ENCODE measurements around the gene UTS2R. TPM values are rescaled to one million over a fixed set of nuclear protein-coding genes. Genes with fewer than 3 reads are reported as not detected.
"Not testable (repeated sequence)": the region's sequence is repeated elsewhere in the genome, so short reads cannot be mapped to it uniquely, and the experiment has no call there.

The UTS2R gene
- total and polyA plus RNA-seq, 4 donors: not detected

- Histone ChIP-seq H3K4me3 (ENCODE audit: low read length in 2 of 2) (peak overlapping the region in 1 of 2 donors; percentile 1), H3K9me3 (ENCODE audit: control insufficient read depth, low read length) (no peaks in the 10 kb centered on the region), H3K27ac (ENCODE audit: low read depth in 1 of 2, low read length in 2 of 2) (no peak overlapping the region), H3K4me1 (ENCODE audit: control insufficient read depth in 1 of 2, insufficient read depth in 2 of 2, low read length in 2 of 2) (no peaks in the 10 kb centered on the region), H3K36me3 (ENCODE audit: control insufficient read depth in 1 of 2, insufficient read depth in 2 of 2, low read length in 1 of 2) (no peaks in the 10 kb centered on the region), H3K27me3 (ENCODE audit: control insufficient read depth in 1 of 2, insufficient read depth in 2 of 2, low read length in 1 of 2) (no peaks in the 10 kb centered on the region)
- ATAC-seq (ENCODE audit: low FRiP score) (peak; percentile 8), DNase-seq (no peak)
- WGBS, 2 donors: 36 to 39% methylated on average over 38 of the region's 38 CpGs
- intact Hi-C loops (cut with DNase I): no loop called here
These were observed 863 bp upstream of the UTS2R start for GRCh38 chr17:82370471-82371332.

GRCh38 chr17:82372249-82373071, 895 bp downstream of the UTS2R start:
- H3K4me3 ChIP-seq (ENCODE audit: low read length in 2 of 2): no peak overlapping the region
- H3K36me3 ChIP-seq (ENCODE audit: control insufficient read depth in 1 of 2, insufficient read depth in 2 of 2, low read length in 1 of 2): no peaks in the 10 kb centered on the region
- H3K9me3 ChIP-seq (ENCODE audit: control insufficient read depth, low read length): no peaks in the 10 kb centered on the region
- H3K27ac ChIP-seq (ENCODE audit: low read depth in 1 of 2, low read length in 2 of 2): no peak overlapping the region
- H3K4me1 ChIP-seq (ENCODE audit: control insufficient read depth in 1 of 2, insufficient read depth in 2 of 2, low read length in 2 of 2): no peaks in the 10 kb centered on the region
- DNase-seq (peak in 1 of 2 donors; percentile 47), ATAC-seq (ENCODE audit: low FRiP score) (no peak)
- intact Hi-C loops (cut with DNase I): no loop called here
- WGBS, 2 donors: 40 to 61% methylated on average over 31 to 41 of the region's 41 CpGs
- no peaks in the 10 kb centered on the region for H3K27me3 ChIP-seq (ENCODE audit: control insufficient read depth in 1 of 2, insufficient read depth in 2 of 2, low read length in 1 of 2)

- H3K4me3 ChIP-seq (ENCODE audit: low read length in 2 of 2); H3K27ac ChIP-seq (ENCODE audit: low read depth in 1 of 2, low read length in 2 of 2); H3K36me3 ChIP-seq (ENCODE audit: control insufficient read depth in 1 of 2, insufficient read depth in 2 of 2, low read length in 1 of 2); H3K9me3 ChIP-seq (ENCODE audit: control insufficient read depth, low read length); H3K4me1 ChIP-seq (ENCODE audit: control insufficient read depth in 1 of 2, insufficient read depth in 2 of 2, low read length in 2 of 2); intact Hi-C loops (cut with DNase I); ATAC-seq (ENCODE audit: low FRiP score); H3K27me3 ChIP-seq (ENCODE audit: control insufficient read depth in 1 of 2, insufficient read depth in 2 of 2, low read length in 1 of 2): not testable (repeated sequence)
- WGBS, 2 donors: 74 to 87% methylated on average over 10 of the region's 10 CpGs
- DNase-seq: peak in 1 of 2 donors; percentile 19
These were observed 1.5 kb downstream of the UTS2R start for GRCh38 chr17:82373072-82373452.

DNA sequence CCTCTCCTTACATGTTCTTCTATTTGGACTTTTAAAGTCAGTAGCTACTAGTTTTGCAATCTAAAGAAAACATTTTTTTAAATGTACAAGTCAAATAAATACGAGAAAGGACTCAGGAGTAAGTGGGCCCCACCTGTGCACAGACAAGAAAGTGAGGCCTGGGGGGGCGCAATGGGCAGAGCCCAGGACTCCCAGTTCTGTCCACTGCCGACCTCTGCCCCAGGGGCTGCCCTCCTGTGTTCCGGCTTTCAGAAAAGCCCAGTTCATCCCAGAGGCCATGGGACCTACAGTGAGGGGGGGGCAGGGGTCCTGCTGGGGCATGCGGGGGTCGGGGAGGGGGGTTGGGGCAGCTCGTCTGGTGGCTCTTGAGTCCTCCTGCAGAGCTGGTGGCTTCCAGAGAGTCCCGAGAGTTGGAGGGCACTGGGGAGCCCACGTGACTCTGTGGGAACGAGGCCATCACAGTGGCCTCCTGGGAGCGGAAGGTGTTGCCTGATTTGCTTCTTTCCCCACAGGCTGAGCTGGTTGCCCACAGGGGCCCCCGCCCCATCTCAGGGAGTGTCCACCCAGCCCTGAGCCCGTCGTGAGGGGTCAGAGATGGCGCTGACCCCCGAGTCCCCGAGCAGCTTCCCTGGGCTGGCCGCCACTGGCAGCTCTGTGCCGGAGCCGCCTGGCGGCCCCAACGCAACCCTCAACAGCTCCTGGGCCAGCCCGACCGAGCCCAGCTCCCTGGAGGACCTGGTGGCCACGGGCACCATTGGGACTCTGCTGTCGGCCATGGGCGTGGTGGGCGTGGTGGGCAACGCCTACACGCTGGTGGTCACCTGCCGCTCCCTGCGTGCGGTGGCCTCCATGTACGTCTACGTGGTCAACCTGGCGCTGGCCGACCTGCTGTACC, 2.4 kb downstream of the UTS2R start:
- DNase-seq (peak in 1 of 2 donors; percentile 38), ATAC-seq (ENCODE audit: low FRiP score) (no peak)
- Histone ChIP-seq H3K4me3 (ENCODE audit: low read length in 2 of 2) (no peak overlapping the region), H3K9me3 (ENCODE audit: control insufficient read depth, low read length) (no peaks in the 10 kb centered on the region), H3K27me3 (ENCODE audit: control insufficient read depth in 1 of 2, insufficient read depth in 2 of 2, low read length in 1 of 2) (no peaks in the 10 kb centered on the region), H3K27ac (ENCODE audit: low read depth in 1 of 2, low read length in 2 of 2) (no peak overlapping the region), H3K36me3 (ENCODE audit: control insufficient read depth in 1 of 2, insufficient read depth in 2 of 2, low read length in 1 of 2) (no peaks in the 10 kb centered on the region), H3K4me1 (ENCODE audit: control insufficient read depth in 1 of 2, insufficient read depth in 2 of 2, low read length in 2 of 2) (no peaks in the 10 kb centered on the region)
- intact Hi-C loops (cut with DNase I): no loop called here
- WGBS, 2 donors: 88 to 94% methylated on average over 37 of the region's 37 CpGs

- intact Hi-C loops (cut with DNase I): no loop called here
- ATAC-seq (ENCODE audit: low FRiP score): no peak
These were observed 3.2 kb downstream of the UTS2R start for GRCh38 chr17:82374626-82375331.

GRCh38 chr17:82375359-82376041, 3.9 kb downstream of the UTS2R start:
- H3K27me3 ChIP-seq (ENCODE audit: control insufficient read depth in 1 of 2, insufficient read depth in 2 of 2, low read length in 1 of 2): no peaks in the 10 kb centered on the region
- ATAC-seq (ENCODE audit: low FRiP score): no peak
- WGBS, 2 donors: 81 to 82% methylated on average over 45 to 46 of the region's 46 CpGs
- no peaks in the 10 kb centered on the region for H3K4me1 ChIP-seq (ENCODE audit: control insufficient read depth in 1 of 2, insufficient read depth in 2 of 2, low read length in 2 of 2)
- no peaks in the 10 kb centered on the region for H3K36me3 ChIP-seq (ENCODE audit: control insufficient read depth in 1 of 2, insufficient read depth in 2 of 2, low read length in 1 of 2)
- no peaks in the 10 kb centered on the region for H3K9me3 ChIP-seq (ENCODE audit: control insufficient read depth, low read length)
- no peak overlapping the region for H3K27ac ChIP-seq (ENCODE audit: low read depth in 1 of 2, low read length in 2 of 2)
- H3K4me3 ChIP-seq (ENCODE audit: low read length in 2 of 2): no peak overlapping the region
- intact Hi-C loops (cut with DNase I): no loop called here
- DNase-seq: peak in 1 of 2 donors; percentile 41

More at GRCh38 chr17:82374626-82375331, 3.2 kb downstream of the UTS2R start:
- no peaks in the 10 kb centered on the region for H3K27me3 ChIP-seq (ENCODE audit: control insufficient read depth in 1 of 2, insufficient read depth in 2 of 2, low read length in 1 of 2)
- peak in 1 of 2 donors; percentile 30 for DNase-seq
- no peaks in the 10 kb centered on the region for H3K4me1 ChIP-seq (ENCODE audit: control insufficient read depth in 1 of 2, insufficient read depth in 2 of 2, low read length in 2 of 2)
- H3K9me3 ChIP-seq (ENCODE audit: control insufficient read depth, low read length): no peaks in the 10 kb centered on the region
- H3K36me3 ChIP-seq (ENCODE audit: control insufficient read depth in 1 of 2, insufficient read depth in 2 of 2, low read length in 1 of 2): no peaks in the 10 kb centered on the region
- no peak overlapping the region for H3K4me3 ChIP-seq (ENCODE audit: low read length in 2 of 2)
- WGBS, 2 donors: 71 to 75% methylated on average over 79 of the region's 79 CpGs
- H3K27ac ChIP-seq (ENCODE audit: low read depth in 1 of 2, low read length in 2 of 2): no peak overlapping the region

GRCh38 chr17:82376042-82376730, 4.6 kb downstream of the UTS2R start:
- 79 to 85% methylated on average over 16 of the region's 16 CpGs for WGBS, 2 donors
- Histone ChIP-seq H3K36me3 (ENCODE audit: control insufficient read depth in 1 of 2, insufficient read depth in 2 of 2, low read length in 1 of 2) (no peaks in the 10 kb centered on the region), H3K9me3 (ENCODE audit: control insufficient read depth, low read length) (no peaks in the 10 kb centered on the region), H3K27ac (ENCODE audit: low read depth in 1 of 2, low read length in 2 of 2) (no peak overlapping the region), H3K27me3 (ENCODE audit: control insufficient read depth in 1 of 2, insufficient read depth in 2 of 2, low read length in 1 of 2) (no peaks in the 10 kb centered on the region), H3K4me3 (ENCODE audit: low read length in 2 of 2) (no peak overlapping the region), H3K4me1 (ENCODE audit: control insufficient read depth in 1 of 2, insufficient read depth in 2 of 2, low read length in 2 of 2) (no peaks in the 10 kb centered on the region)
- DNase-seq (peak; percentile 31 to 64), ATAC-seq (ENCODE audit: low FRiP score) (no peak)
- intact Hi-C loops (cut with DNase I): no loop called here

Data from aorta (tissue), 5 donors.